Measurements from ENCODE around the gene QPCT. TPM values are rescaled to one million over a fixed set of nuclear protein-coding genes. Genes with fewer than 3 reads are reported as not detected.

Gene QPCT
- total and polyA plus RNA-seq, 2 of the 4 experiments (the other 2 are of a cell fraction): 1.9 to 2.2 TPM

- TF ChIP-seq RFX5 (IDR thresholded peaks at IDR 0.05; ENCODE audit: low read depth, low read length): no peak
These were observed 50.5 kb downstream of the QPCT start (continued) for GRCh38 chr2:37394796-37395555.

- ATAC-seq (ENCODE audit: low read depth): no peak
- Histone ChIP-seq H2AK5ac (ENCODE audit: low read depth, low read length) (no peak overlapping the region), H3K14ac (replicated peaks; ENCODE audit: low read depth, low read length) (no peak overlapping the region), H3K56ac (ENCODE audit: extremely low read depth, insufficient read depth, low read length) (no peak overlapping the region), H3K36me3 (ENCODE audit: control insufficient read depth, insufficient read depth, low read length) (no peaks in the 10 kb centered on the region), H3K4ac (ENCODE audit: low read depth, low read length) (no peak overlapping the region), H3K18ac (ENCODE audit: low read depth, low read length) (no peak overlapping the region), H3K4me3 (ENCODE audit: insufficient read depth, low read depth, low read length) (no peak overlapping the region), H2AK9ac (replicated peaks; ENCODE audit: low read depth, low read length, poor library complexity) (no peak overlapping the region), H3K27ac (ENCODE audit: insufficient read depth, low read length) (no peak overlapping the region), H4K91ac (ENCODE audit: insufficient read depth, low read depth, low read length) (no peak overlapping the region), H4K20me1 (ENCODE audit: insufficient read depth, low read length) (no peaks in the 10 kb centered on the region), H3K4me1 (ENCODE audit: control insufficient read depth, insufficient read depth, low read length) (no peaks in the 10 kb centered on the region), H2AFZ (replicated peaks; ENCODE audit: low read length, poor library complexity) (no peak overlapping the region), H3K23ac (ENCODE audit: low read depth, low read length) (no peak overlapping the region), H4K5ac (ENCODE audit: low read depth, low read length) (no peak overlapping the region), H3K27me3 (ENCODE audit: control insufficient read depth, insufficient read depth, low read length) (no peaks in the 10 kb centered on the region), H3K4me2 (ENCODE audit: low read depth, low read length) (no peak overlapping the region), H2BK120ac (ENCODE audit: low read depth, low read length) (no peak overlapping the region), H3K9me1 (ENCODE audit: insufficient read depth, low read length) (no peaks in the 10 kb centered on the region), H2BK15ac (ENCODE audit: low read depth, low read length) (0 out of 3 replicates have a peak overlapping the region, but pooled peaks have one; percentile 26), H3K79me1 (ENCODE audit: low read depth in 1 of 2, low read length in 2 of 2) (no peaks in the 10 kb centered on the region), H2BK20ac (ENCODE audit: low read depth, low read length) (no peak overlapping the region), H3K9me3 (ENCODE audit: control insufficient read depth, insufficient read depth, low read length) (no peaks in the 10 kb centered on the region), H4K8ac (ENCODE audit: low read depth in 2 of 2, low read length in 2 of 2) (no peak overlapping the region), H2BK5ac (ENCODE audit: low read depth, low read length, poor library complexity, severe bottlenecking) (no peak overlapping the region), H3K9ac (ENCODE audit: low read depth, low read length) (no peak overlapping the region)
- ChIA-PET POLR2A (ENCODE audit: unreplicated experiment) (no interaction called here), CTCF (interaction anchor here (0.6 to 2.5 kb wide), 10 partner anchors 10 to 878 kb away, joined by 3 to 24 read pairs (median 4); partner anchors contain the start of gene CYP1B1)
- in situ Hi-C loops (cut with MboI; ENCODE audit: low sequenced_read_pairs): loop anchor here (5.0 to 10.0 kb wide), 2 partner anchors 480 to 868 kb away; no protein-coding TSS in a partner anchor
- no TSS peak for BruUV-seq (replicated peaks)
- no CpG with 5 or more reads among the region's 1 CpG for WGBS, 2 experiments (ENCODE audit: extremely low coverage in 2 of 2, insufficient read length in 1 of 2)
- DNase-seq: no peak
- dilution Hi-C loops (cut with HindIII; ENCODE audit: low sequenced_read_pairs, unreplicated experiment): no loop called here
- intact Hi-C loops (cut with micrococcal nuclease): loop anchor here (1.0 to 5.0 kb wide), 4 partner anchors 435 to 875 kb away; no protein-coding TSS in a partner anchor
- TF ChIP-seq MAZ (IDR thresholded peaks at IDR 0.05; ENCODE audit: borderline replicate concordance, low read depth, low read length): no peak
- TF ChIP-seq BHLHE40 (IDR thresholded peaks at IDR 0.05; ENCODE audit: low read depth, low read length): no peak
- no peak for TF ChIP-seq RFX5 (IDR thresholded peaks at IDR 0.05; ENCODE audit: low read depth, low read length)
- TF ChIP-seq, protein P1, sequence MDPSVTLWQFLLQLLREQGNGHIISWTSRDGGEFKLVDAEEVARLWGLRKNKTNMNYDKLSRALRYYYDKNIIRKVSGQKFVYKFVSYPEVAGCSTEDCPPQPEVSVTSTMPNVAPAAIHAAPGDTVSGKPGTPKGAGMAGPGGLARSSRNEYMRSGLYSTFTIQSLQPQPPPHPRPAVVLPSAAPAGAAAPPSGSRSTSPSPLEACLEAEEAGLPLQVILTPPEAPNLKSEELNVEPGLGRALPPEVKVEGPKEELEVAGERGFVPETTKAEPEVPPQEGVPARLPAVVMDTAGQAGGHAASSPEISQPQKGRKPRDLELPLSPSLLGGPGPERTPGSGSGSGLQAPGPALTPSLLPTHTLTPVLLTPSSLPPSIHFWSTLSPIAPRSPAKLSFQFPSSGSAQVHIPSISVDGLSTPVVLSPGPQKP (IDR thresholded peaks at IDR 0.05; ENCODE audit: borderline replicate concordance, low read depth, low read length): no peak
- TF ChIP-seq POLR2A (IDR thresholded peaks at IDR 0.05; ENCODE audit: low read depth, low read length): no peak
- TF ChIP-seq NFE2L2 (IDR thresholded peaks at IDR 0.05; ENCODE audit: low read depth, low read length): no peak
- TF ChIP-seq, protein P2, sequence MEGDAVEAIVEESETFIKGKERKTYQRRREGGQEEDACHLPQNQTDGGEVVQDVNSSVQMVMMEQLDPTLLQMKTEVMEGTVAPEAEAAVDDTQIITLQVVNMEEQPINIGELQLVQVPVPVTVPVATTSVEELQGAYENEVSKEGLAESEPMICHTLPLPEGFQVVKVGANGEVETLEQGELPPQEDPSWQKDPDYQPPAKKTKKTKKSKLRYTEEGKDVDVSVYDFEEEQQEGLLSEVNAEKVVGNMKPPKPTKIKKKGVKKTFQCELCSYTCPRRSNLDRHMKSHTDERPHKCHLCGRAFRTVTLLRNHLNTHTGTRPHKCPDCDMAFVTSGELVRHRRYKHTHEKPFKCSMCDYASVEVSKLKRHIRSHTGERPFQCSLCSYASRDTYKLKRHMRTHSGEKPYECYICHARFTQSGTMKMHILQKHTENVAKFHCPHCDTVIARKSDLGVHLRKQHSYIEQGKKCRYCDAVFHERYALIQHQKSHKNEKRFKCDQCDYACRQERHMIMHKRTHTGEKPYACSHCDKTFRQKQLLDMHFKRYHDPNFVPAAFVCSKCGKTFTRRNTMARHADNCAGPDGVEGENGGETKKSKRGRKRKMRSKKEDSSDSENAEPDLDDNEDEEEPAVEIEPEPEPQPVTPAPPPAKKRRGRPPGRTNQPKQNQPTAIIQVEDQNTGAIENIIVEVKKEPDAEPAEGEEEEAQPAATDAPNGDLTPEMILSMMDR (conservative IDR thresholded peaks at IDR 0.05; ENCODE audit: low read depth, low read length): no peak
- no peak for TF ChIP-seq RAD21 (IDR thresholded peaks at IDR 0.05; ENCODE audit: low read length)
- TF ChIP-seq MAFK (IDR thresholded peaks at IDR 0.05; ENCODE audit: low read depth, low read length): no peak
- TF ChIP-seq CHD1 (IDR thresholded peaks at IDR 0.05; ENCODE audit: low read depth, low read length): no peak
- TF ChIP-seq MXI1 (IDR thresholded peaks at IDR 0.05; ENCODE audit: borderline replicate concordance, low read depth, low read length): no peak
- no peak for TF ChIP-seq RCOR1 (IDR thresholded peaks at IDR 0.05; ENCODE audit: insufficient replicate concordance, low read length)
- no peak for TF ChIP-seq FOS (IDR thresholded peaks at IDR 0.05; ENCODE audit: low read depth, low read length)
These were observed 52.6 kb downstream of the QPCT start for GRCh38 chr2:37396890-37397565.

All from IMR-90 (cell line).